WI38 (cell line): ENCODE results near the gene CFAP410.
"Not testable (repeated sequence)": the region's sequence is repeated elsewhere in the genome, so short reads cannot be mapped to it uniquely, and the experiment has no call there.

Source experiments
- H3K4me3 ChIP-seq: 2 replicates; pipeline ENCODE4 v1.5.1; 2011; ENCODE audit warnings: low read depth, mild to moderate bottlenecking, control low read depth, low read length
- CTCF ChIP-seq: IDR thresholded peaks from 2 replicates; pipeline ENCODE4 v1.5.1; 2012; ENCODE audit warnings: low read depth, mild to moderate bottlenecking, control low read depth, low read length

Gene CFAP410

GRCh38 chr21:44368711-44369446 is 29.7 kb upstream of the CFAP410 start:
- H3K4me3 ChIP-seq = no peak overlapping the region
- no peak for TF ChIP-seq CTCF

- TF ChIP-seq CTCF = no peak
These were observed 27.5 kb upstream of the CFAP410 start for GRCh38 chr21:44366586-44367211.

GRCh38 chr21:44365967-44366585 is 26.9 kb upstream of the CFAP410 start:
- TF ChIP-seq CTCF = no peak
- no peak overlapping the region for H3K4me3 ChIP-seq

More at GRCh38 chr21:44366586-44367211, 27.5 kb upstream of the CFAP410 start:
- no peak overlapping the region for H3K4me3 ChIP-seq

- H3K4me3 ChIP-seq = no peak overlapping the region
- TF ChIP-seq CTCF = no peak
These were observed 26.2 kb upstream of the CFAP410 start for GRCh38 chr21:44365251-44365966.

GRCh38 chr21:44364151-44365053 is 25.2 kb upstream of the CFAP410 start:
- H3K4me3 ChIP-seq = no peak overlapping the region
- TF ChIP-seq CTCF = no peak

GRCh38 chr21:44363278-44363677 is 24.1 kb upstream of the CFAP410 start:
- TF ChIP-seq CTCF = no peak
- H3K4me3 ChIP-seq = no peak overlapping the region

GRCh38 chr21:44361903-44362302 is 22.7 kb upstream of the CFAP410 start:
- not testable (repeated sequence) for H3K4me3 ChIP-seq
